ENCODE measurements around the gene EMP2.
A peak's percentile ranks its signal among the peaks of the same experiment; 100 is the strongest.

Gene EMP2

DNA sequence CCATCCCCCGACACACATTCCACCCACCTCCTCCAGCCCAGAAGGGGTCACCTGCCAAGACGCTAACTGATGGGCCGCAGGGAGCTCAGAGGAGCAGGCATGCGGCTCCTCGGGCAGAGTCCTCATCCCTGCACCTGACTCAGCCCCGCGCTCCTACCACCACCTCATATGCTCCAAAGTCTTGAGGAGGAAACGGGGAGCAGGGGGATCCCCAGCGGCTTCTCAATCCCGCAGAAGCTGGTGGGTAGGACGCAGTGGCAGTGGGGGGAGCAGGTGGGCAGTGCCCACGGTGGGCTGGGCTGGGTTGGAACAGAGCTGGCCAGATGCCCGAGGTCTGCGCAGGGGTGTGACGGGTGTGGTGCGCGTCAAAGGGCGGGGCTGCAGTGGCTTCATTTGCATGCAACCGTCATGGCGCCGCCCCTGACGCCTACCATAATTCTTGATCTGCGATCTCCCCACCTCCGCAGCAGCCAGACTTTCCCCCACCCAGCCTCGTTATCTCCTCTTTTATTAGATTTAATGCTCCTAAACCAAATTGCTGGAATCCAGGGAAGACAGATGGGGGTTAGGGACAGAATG lies 39.0 kb upstream of the EMP2 start:
- TF ChIP-seq EZH2phosphoT487 (IDR thresholded peaks at IDR 0.05; ENCODE audit: low read depth), result no peak
- peaks cover 7% of the 10 kb centered on the region; the same call in 1 of the 2 replicates for H3K27me3 ChIP-seq (ENCODE audit: low read depth, low read length)
- no peaks in the 10 kb centered on the region for H3K36me3 ChIP-seq (replicated peaks; ENCODE audit: low read depth, low read length)
- peaks cover 2% of the 10 kb centered on the region for H3K4me1 ChIP-seq (ENCODE audit: low read length)
- H3K9ac ChIP-seq (ENCODE audit: low read length), result no peak overlapping the region
- no peaks in the 10 kb centered on the region for H3K79me2 ChIP-seq (ENCODE audit: low read length)
- H3K9me3 ChIP-seq (ENCODE audit: insufficient read depth, low read length), result no peaks in the 10 kb centered on the region
- peak overlapping the region; percentile 61 for H3K4me3 ChIP-seq (ENCODE audit: low read length)
- no peak overlapping the region for H3K27ac ChIP-seq (ENCODE audit: low read length)
- no peaks in the 10 kb centered on the region for H4K20me1 ChIP-seq (ENCODE audit: insufficient read depth, low read length)
- no peak overlapping the region for H2AFZ ChIP-seq (ENCODE audit: low read depth, low read length)
- peak overlapping the region; percentile 59 for H3K4me2 ChIP-seq (ENCODE audit: low read length)

DNA sequence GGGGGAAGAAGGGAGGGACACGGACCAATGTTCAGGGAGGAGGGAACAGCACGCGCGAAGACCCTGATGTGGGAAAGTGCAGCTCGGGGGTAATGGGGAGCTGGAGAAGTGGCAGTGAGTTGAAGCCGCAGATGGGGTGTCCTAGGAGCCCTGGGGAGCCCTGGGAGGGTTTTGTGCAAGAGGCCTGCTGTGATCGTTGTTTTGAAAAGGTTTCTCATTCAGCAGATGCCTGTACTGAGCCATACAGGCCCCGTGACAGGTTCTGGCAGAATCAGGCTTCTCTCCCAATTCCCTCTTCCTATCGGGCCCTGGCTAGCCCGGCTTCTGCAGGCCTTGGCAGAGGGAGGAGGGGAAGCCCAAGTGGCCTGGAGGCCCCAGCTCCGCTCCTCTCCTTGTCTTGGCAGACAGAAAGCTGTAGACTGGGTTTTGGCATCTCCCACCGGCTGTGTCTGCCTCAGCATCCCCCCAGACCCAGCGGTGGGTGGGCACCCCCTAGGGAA lies 38.4 kb upstream of the EMP2 start:
- H3K4me3 ChIP-seq (ENCODE audit: low read length), result peak overlapping the region; percentile 61
- no peaks in the 10 kb centered on the region for H3K36me3 ChIP-seq (replicated peaks; ENCODE audit: low read depth, low read length)
- peaks cover 7% of the 10 kb centered on the region; the same call in 1 of the 2 replicates for H3K27me3 ChIP-seq (ENCODE audit: low read depth, low read length)
- TF ChIP-seq, protein P1, sequence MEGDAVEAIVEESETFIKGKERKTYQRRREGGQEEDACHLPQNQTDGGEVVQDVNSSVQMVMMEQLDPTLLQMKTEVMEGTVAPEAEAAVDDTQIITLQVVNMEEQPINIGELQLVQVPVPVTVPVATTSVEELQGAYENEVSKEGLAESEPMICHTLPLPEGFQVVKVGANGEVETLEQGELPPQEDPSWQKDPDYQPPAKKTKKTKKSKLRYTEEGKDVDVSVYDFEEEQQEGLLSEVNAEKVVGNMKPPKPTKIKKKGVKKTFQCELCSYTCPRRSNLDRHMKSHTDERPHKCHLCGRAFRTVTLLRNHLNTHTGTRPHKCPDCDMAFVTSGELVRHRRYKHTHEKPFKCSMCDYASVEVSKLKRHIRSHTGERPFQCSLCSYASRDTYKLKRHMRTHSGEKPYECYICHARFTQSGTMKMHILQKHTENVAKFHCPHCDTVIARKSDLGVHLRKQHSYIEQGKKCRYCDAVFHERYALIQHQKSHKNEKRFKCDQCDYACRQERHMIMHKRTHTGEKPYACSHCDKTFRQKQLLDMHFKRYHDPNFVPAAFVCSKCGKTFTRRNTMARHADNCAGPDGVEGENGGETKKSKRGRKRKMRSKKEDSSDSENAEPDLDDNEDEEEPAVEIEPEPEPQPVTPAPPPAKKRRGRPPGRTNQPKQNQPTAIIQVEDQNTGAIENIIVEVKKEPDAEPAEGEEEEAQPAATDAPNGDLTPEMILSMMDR (IDR thresholded peaks at IDR 0.05; ENCODE audit: low read depth, low read length), result no peak
- no peak for TF ChIP-seq EZH2phosphoT487 (IDR thresholded peaks at IDR 0.05; ENCODE audit: low read depth)
- peak overlapping the region; percentile 59; the same call in 1 of the 2 replicates for H3K4me2 ChIP-seq (ENCODE audit: low read length)
- no peak overlapping the region for H2AFZ ChIP-seq (ENCODE audit: low read depth, low read length)
- no peak overlapping the region for H3K9ac ChIP-seq (ENCODE audit: low read length)
- peaks cover 8% of the 10 kb centered on the region for H3K4me1 ChIP-seq (ENCODE audit: low read length)
- H3K9me3 ChIP-seq (ENCODE audit: insufficient read depth, low read length), result no peaks in the 10 kb centered on the region
- H4K20me1 ChIP-seq (ENCODE audit: insufficient read depth, low read length), result no peaks in the 10 kb centered on the region
- H3K27ac ChIP-seq (ENCODE audit: low read length), result no peak overlapping the region
- H3K79me2 ChIP-seq (ENCODE audit: low read length), result no peaks in the 10 kb centered on the region

DNA sequence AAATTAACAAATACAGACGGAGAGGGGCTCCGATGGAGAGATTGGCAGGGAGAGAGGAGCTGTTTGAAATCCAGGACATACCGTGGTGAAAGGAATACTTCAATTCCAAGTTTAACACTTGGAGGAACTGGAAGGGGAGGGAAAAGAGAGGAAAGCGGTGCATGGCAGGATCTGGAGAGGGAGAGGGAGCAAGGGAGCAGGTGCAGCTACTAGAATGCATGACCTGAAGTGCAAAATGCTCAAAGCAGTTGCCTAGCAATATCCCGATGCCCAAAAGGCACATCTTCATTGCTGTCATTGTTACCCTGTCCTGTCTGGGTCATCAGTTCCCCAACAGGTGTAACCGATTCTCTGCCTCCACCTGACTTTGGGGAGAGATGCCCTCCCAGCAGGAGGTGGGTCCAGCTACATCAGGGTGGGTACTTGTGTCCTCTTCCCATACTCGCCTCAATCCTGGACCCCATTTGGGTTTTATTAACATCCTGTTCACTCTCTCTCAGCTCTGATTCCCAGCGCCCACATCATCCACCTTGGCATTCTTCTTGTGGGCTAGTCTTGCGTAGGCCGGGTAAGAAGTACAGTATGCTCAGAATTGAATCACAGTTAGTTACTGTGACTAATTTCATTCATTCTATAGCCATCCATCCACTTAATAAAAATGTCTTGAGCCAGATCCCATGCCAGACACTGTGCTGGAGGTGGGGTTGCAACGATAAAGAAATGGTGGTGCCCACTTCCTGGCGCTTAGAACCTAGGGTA lies 37.4 kb upstream of the EMP2 start:
- H2AFZ ChIP-seq (ENCODE audit: low read depth, low read length), result no peak overlapping the region
- H3K27ac ChIP-seq (ENCODE audit: low read length), result no peak overlapping the region
- peaks cover 7% of the 10 kb centered on the region; the same call in 1 of the 2 replicates for H3K27me3 ChIP-seq (ENCODE audit: low read depth, low read length)
- H3K9me3 ChIP-seq (ENCODE audit: insufficient read depth, low read length), result no peaks in the 10 kb centered on the region
- H3K4me2 ChIP-seq (ENCODE audit: low read length), result no peak overlapping the region
- peaks cover 15% of the 10 kb centered on the region for H3K4me1 ChIP-seq (ENCODE audit: low read length)
- H3K36me3 ChIP-seq (replicated peaks; ENCODE audit: low read depth, low read length), result no peaks in the 10 kb centered on the region
- TF ChIP-seq, protein P1 (IDR thresholded peaks at IDR 0.05; ENCODE audit: low read depth, low read length), result no peak
- no peak for TF ChIP-seq EZH2phosphoT487 (IDR thresholded peaks at IDR 0.05; ENCODE audit: low read depth)
- H4K20me1 ChIP-seq (ENCODE audit: insufficient read depth, low read length), result no peaks in the 10 kb centered on the region
- H3K9ac ChIP-seq (ENCODE audit: low read length), result no peak overlapping the region
- H3K79me2 ChIP-seq (ENCODE audit: low read length), result no peaks in the 10 kb centered on the region
- no peak overlapping the region for H3K4me3 ChIP-seq (ENCODE audit: low read length)

DNA sequence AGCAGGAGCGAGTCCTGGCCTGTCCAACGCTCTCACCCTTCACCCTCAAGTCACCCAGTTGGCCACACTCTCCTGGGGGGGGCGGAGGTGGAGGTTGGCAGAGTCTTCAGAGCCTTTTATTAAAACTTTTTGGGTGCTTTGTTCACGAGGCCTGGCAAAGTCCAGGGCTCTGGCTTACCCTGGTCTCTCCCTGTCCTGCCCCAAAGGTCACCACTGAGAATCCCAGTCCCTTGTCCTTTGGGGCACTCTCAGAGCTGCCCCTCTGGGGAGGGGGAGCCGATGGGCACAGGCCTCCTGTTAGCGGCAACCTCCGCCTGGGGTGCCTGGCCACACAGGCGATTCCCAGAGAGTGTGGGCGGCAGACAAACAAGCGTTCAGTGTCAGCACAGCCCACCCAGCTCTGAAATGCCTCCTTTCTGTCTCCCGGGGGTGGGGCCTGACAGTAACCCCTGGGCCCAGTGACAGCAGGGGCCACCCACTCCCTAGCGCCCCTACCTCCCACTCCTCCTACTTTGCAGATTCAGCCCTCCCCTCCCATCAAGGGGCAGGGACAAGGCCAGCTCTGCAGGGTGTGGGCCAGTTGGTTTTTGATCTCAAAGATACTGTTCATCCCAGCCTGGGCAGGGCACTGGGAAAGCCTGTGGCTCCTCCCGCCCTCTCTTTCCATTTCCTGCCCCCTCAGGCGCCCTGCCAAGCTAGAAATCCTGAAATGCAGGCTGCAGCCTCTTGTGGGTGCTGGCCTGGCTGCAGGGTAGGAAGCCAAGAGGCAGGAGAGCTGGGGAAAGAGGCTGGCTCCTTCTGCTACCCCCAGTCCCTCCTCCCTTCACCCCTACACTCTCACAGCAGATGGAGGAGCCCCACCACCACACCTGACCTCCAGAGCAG lies 36.6 kb upstream of the EMP2 start:
- H3K9me3 ChIP-seq (ENCODE audit: insufficient read depth, low read length), result no peaks in the 10 kb centered on the region
- peaks cover 7% of the 10 kb centered on the region; the same call in 1 of the 2 replicates for H3K27me3 ChIP-seq (ENCODE audit: low read depth, low read length)
- no peak for TF ChIP-seq EZH2phosphoT487 (IDR thresholded peaks at IDR 0.05; ENCODE audit: low read depth)
- TF ChIP-seq, protein P1 (IDR thresholded peaks at IDR 0.05; ENCODE audit: low read depth, low read length), result no peak
- no peaks in the 10 kb centered on the region for H4K20me1 ChIP-seq (ENCODE audit: insufficient read depth, low read length)
- H3K4me2 ChIP-seq (ENCODE audit: low read length), result no peak overlapping the region
- H3K4me3 ChIP-seq (ENCODE audit: low read length), result no peak overlapping the region
- no peak overlapping the region for H3K27ac ChIP-seq (ENCODE audit: low read length)
- no peaks in the 10 kb centered on the region for H3K79me2 ChIP-seq (ENCODE audit: low read length)
- H3K4me1 ChIP-seq (ENCODE audit: low read length), result peaks cover 22% of the 10 kb centered on the region
- H3K9ac ChIP-seq (ENCODE audit: low read length), result no peak overlapping the region
- no peaks in the 10 kb centered on the region for H3K36me3 ChIP-seq (replicated peaks; ENCODE audit: low read depth, low read length)
- no peak overlapping the region for H2AFZ ChIP-seq (ENCODE audit: low read depth, low read length)

Measured in OCI-LY3 (cell line).